ENCODE measurements around the gene BNIP5.

The BNIP5 gene

DNA sequence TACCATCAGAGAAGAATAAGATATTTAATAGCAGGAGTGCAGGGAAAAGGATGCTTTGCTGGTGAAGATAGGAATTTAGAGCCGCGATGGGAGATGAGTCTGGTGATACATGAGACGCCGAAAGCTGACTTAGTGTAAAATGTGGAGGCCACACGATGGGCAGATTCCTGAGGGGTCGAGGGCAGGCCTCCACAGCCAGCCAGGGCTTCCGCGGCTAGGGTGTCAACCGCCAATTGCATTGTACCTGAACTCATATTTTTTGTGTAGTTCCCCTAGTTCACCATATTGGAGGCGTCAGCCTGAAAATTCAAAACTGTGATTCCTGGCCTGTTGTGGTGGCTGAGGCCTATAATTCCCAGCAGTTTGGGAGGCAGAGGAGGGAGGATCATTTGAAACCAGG is 42.2 kb upstream of the BNIP5 start:
- TF ChIP-seq, protein P1, sequence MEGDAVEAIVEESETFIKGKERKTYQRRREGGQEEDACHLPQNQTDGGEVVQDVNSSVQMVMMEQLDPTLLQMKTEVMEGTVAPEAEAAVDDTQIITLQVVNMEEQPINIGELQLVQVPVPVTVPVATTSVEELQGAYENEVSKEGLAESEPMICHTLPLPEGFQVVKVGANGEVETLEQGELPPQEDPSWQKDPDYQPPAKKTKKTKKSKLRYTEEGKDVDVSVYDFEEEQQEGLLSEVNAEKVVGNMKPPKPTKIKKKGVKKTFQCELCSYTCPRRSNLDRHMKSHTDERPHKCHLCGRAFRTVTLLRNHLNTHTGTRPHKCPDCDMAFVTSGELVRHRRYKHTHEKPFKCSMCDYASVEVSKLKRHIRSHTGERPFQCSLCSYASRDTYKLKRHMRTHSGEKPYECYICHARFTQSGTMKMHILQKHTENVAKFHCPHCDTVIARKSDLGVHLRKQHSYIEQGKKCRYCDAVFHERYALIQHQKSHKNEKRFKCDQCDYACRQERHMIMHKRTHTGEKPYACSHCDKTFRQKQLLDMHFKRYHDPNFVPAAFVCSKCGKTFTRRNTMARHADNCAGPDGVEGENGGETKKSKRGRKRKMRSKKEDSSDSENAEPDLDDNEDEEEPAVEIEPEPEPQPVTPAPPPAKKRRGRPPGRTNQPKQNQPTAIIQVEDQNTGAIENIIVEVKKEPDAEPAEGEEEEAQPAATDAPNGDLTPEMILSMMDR (IDR thresholded peaks at IDR 0.05; ENCODE audit: extremely low read depth, missing control alignments): no peak
- no peak for DNase-seq (ENCODE audit: low spot score)

DNA sequence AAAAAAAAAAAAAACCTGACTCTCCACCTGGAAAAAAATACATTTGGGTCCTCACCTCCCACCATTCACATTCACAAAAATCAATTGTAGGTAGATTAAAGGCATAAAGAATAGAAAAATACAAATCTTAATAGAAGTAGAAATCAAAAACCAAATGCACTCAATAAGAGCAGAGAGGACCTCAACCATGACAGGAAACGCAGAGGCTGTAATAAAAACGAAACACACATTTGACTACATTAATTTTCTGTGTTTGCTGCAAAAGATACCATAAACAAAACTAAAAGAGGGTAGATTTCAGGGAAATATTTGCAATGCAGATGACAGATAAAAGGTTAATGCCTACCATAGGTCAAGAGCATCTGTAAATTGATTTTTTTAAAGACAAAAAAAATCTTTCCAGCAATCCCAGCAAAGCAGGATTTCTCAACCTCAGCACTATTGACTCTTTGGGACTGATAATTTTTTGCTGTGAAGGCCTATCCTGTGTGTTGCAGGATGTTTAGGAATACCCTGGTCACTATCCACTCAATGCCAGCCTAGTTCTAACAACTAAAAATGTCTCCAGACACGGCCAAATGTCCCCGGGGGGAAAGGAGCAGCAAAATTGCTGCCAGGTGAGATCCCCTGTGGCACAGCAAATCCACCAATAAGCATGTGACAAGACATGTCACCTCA is 41.7 kb upstream of the BNIP5 start:
- no peak for DNase-seq (ENCODE audit: low spot score)
- TF ChIP-seq, protein P1 (IDR thresholded peaks at IDR 0.05; ENCODE audit: extremely low read depth, missing control alignments): no peak

DNA sequence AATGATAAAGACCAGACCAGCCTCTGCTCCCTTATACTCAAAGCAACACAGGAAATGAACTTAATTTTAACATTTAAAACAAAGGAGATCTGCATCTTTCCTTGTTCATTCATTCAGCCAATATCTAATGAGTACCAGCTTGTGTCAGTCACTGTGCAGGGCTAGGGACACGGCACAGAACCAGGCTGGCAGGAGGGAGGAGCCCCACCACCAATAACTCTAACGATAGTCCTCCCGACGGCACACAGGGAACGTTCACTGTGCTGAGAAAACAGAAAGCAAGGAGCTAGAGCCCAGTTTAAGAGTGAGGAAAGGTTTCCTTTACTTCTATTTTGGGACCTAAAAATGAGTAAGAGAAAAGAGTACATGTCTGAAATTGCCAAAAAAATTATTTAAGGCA is 40.9 kb upstream of the BNIP5 start:
- TF ChIP-seq, protein P1 (IDR thresholded peaks at IDR 0.05; ENCODE audit: extremely low read depth, missing control alignments): no peak

GRCh38 chr6:36376742-36377141 is 40.1 kb upstream of the BNIP5 start:
- no peak for DNase-seq (ENCODE audit: low spot score)
- TF ChIP-seq, protein P1 (IDR thresholded peaks at IDR 0.05; ENCODE audit: extremely low read depth, missing control alignments): no peak

More for the DNA sequence above, 40.9 kb upstream of the BNIP5 start:
- no peak for DNase-seq (ENCODE audit: low spot score)

DNA sequence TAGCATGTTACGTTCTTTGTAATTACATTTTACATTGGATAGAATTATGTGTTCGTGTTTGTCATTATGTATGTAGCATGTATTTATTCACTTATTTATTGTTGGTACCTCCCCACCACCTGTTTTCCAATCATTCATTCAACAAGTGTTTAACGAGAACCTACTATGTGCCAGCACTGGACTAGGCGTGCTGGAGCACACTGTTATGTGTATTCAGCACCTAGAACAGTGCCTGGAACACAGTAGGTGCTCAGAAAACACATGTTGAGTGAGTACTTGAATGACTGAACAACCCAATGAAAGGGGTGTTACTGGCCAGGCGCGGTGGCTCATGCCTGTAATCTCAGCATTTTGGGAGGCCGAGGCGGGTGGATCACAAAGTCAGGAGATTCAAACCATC is 39.5 kb upstream of the BNIP5 start:
- DNase-seq (ENCODE audit: low spot score): no peak
- TF ChIP-seq, protein P1 (IDR thresholded peaks at IDR 0.05; ENCODE audit: extremely low read depth, missing control alignments): no peak

- DNase-seq (ENCODE audit: low spot score): no peak
- TF ChIP-seq, protein P1 (IDR thresholded peaks at IDR 0.05; ENCODE audit: extremely low read depth, missing control alignments): no peak
Measured at GRCh38 chr6:36375644-36376155, 39.0 kb upstream of the BNIP5 start.

DNA sequence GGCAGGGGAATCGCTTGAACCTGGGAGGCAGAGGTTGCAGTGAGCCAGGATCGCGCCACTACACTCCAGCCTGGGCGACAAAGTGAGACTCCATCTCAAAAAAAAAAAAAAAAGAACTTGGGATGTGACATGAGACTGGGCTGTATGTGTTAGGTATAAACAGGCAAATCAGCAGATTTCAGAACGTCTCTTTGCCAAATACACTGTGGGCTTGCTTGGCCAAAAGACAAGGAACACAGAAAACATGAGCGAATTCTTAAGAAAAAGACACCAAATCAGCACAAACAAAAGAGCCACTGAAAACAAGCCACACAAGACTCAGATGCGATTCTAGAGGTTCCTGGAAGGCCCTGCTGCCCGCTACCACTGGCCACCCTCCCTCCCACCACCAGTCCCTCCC is 38.3 kb upstream of the BNIP5 start:
- no peak for DNase-seq (ENCODE audit: low spot score)
- TF ChIP-seq, protein P1 (IDR thresholded peaks at IDR 0.05; ENCODE audit: extremely low read depth, missing control alignments): no peak
